Heart left ventricle (tissue), 13 donors: ENCODE measurements around the gene AHNAK2.

Experiments
- CTCF ChIP-seq, 12 donors: fragments of 200-600 bp; sonication (generic) in 4 of 12; IDR thresholded peaks; one replicate each; pipeline versions ENCODE4 v1.5.0 to v1.8.0; 2018 to 2022; ENCODE audit warnings: antibody characterized with exemption in 12 of 12, mild to moderate bottlenecking in 5 of 12
- POLR2A ChIP-seq, 2 donors: fragments of 450-650 bp; IDR thresholded peaks; one replicate each; pipeline ENCODE4 v1.6.1; 2017; ENCODE audit warnings: antibody characterized with exemption in 2 of 2, mild to moderate bottlenecking in 2 of 2, moderate library complexity in 2 of 2
- donor health status: ischemic (EF 13 %, LVEDD 7.1; RV severe dilation, severe dysfunction).
- donor health status: DM: no; HTN: yes; CAD: no.
- donor health status: DM: no; HTN: no; CAD: no.
- donor health status: ischemic (EF 25% LVEDD 6.9; RV normal size, moderate dysfunction).
- donor health status: ischemic (EF 25% LVEDD 5.7; RV mildly dilated, moderate dysfunction).
- donor health status: ischemic (EF 35%, LVEDD 5.7; RV mildly dilated, moderate dysfunction).
- donor health status: nonischemic (EF 11% LVEDD 7.7; RV severe dilation, severe dysfunction).
- donor health status: DM: yes; HTN: yes; CAD: no.
- donor health status: PGD.
- donor health status: ischemic (EF 29% LVEDD 5.4; RV normal size, mild dysfunction).
- donor health status: nonischemic (EF 23%, LVEDD 6.1; RV moderate dilation, normal function).

GRCh38 chr14:104964546-104964945 lies 13.6 kb downstream of the AHNAK2 start:
- TF ChIP-seq CTCF (IDR thresholded peaks at IDR 0.05) (no peak), POLR2A (IDR thresholded peaks at IDR 0.05) (no peak)
